Dermis blood vessel endothelial cell (primary cell): ENCODE measurements around the gene STK10. TPM values are rescaled to one million over a fixed set of nuclear protein-coding genes. Genes with fewer than 3 reads are reported as not detected.
A peak's percentile ranks its signal among the peaks of the same experiment; 100 is the strongest.
"Not testable (repeated sequence)": the region's sequence is repeated elsewhere in the genome, so short reads cannot be mapped to it uniquely, and the experiment has no call there.

Experiments
- DNase-seq: peaks from one replicate; pipeline ENCODE4 v3.0.0; 2010
- total RNA-seq: library from RNA; depleted of rRNA; stranded (reverse); fragments of >200 nt; gene quantifications from 2 replicates; pipeline ENCODE4 v1.2.3, GENCODE V29; 2014

Gene STK10
- total RNA-seq, 1 donor from 2014 or later = 61.8 TPM

DNA sequence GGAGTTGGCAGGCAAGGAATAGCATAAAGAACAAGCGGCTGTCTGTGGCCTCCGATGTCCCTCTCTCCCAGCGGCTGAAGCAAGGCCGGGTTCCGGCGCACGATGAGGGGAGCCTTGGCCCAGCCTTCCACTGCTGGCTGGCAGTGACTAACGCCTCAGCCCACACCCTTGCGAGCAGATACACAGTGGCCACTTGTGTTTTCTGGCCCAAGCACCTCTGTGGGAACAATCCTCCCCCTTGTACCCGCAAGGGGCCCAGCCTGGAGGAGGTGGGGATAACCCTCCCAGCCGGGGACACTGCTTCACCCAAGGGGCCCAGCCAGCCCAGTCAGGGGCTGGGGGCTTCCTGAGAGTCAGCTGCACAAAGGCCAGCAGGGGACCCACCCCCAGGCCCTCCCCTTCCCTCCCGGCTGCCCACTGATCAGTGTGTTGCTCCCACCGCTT is 23.2 kb downstream of the STK10 start:
- DNase-seq = no peak

DNA sequence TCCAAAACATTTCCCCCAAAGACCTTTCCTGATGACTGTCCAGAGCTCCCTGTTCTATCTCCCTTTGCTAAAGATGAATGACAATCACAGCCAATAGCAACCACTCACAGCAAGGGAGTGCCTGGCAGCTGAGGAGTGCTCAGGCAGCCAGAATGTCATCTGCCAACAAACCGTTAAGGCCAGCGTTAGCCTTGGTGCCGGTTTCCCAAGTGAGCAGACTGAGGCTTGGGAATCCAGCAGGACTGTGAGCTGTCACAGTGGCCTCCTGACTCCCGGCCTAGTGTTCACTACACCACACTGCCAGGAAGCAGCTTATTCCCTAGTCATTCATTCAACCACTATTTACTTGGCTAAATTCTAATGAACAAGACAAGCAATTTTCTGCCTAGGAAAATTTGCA is 24.7 kb downstream of the STK10 start:
- no peak for DNase-seq

DNA sequence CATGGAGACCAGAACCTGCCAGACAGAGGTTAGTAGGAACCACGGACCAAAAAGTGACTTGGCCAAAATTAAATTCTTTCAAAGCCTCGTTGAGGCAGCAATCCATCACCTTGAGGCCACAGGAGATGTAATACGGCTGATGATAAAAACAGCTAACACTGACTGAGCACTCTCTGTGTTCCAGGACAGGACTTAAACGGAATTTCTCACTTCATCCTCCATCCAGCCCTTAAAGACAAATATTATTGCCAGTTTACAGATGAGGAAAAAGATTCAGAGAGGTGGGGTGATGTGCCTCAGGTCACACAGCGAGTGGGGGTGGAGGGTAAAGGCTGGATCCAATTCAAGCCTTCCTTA is 25.1 kb downstream of the STK10 start:
- no peak for DNase-seq

DNA sequence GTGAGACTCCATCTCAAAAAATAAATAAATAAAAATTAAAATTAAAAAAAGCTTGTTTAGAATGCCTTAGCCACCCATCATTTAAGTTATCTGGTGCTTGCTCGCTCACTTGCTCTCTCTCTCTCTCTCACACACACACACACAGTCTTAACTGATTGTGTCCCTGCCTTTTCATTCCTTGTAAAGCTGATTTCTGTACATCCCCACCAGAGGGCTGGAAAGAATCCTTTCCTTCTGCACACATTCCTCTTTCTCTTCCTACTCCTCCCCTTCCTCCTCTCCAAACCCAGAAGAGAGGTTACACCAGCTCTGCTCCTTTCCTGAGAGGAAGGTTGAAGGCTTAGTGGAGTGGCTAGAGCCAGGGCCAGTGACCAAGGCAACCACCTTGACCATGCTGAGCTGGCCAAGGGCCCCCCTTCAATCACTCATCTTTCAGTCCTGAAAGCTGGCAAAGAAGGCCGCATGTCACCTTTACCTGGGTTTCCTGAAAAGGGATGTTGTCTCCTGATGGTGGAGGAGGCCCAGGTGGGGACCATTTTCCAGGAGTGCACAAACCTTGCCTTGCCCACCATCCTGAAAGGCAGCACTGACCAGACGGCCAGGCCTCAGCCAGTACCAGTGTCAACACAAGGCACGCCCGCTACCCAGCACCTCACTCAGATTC is 25.6 kb downstream of the STK10 start:
- DNase-seq = peak; percentile 21

DNA sequence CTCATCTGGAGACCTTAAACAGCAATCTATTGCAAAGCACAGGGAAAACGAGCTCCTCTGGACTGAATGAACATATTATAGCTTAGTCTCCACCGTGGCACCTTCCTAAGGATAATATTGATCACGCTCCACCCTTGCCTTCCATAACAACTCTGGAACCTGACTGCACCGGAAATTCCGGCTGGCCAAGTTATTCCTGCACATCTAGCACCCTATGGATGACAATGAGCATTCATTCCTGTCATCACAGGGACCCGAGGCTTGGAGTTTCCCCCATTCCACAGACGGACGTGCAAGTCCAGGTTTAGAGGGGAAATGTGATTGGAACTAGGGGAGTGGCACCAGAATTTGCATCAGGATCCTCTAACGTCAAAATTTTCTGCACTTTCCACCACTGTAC is 27.5 kb downstream of the STK10 start:
- DNase-seq = no peak

DNA sequence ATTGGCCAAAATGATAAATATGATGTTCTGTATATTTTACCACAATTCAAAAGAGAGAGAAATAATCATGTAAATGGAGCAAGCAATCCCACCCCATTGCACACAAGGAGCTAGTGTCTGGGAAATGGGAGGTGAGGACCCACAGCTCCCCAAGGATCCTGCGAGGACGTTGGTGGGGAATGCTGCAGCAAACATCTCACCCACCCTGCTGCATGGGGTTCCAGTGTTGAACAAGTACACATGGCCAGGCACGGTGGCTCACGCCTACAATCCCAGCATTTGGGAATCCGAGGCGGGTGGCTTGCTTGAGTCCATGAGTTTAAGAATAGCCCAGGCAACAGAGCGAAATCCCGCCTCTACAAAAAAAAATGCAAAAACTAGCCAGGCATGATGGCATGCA is 29.0 kb downstream of the STK10 start:
- no peak for DNase-seq

DNA sequence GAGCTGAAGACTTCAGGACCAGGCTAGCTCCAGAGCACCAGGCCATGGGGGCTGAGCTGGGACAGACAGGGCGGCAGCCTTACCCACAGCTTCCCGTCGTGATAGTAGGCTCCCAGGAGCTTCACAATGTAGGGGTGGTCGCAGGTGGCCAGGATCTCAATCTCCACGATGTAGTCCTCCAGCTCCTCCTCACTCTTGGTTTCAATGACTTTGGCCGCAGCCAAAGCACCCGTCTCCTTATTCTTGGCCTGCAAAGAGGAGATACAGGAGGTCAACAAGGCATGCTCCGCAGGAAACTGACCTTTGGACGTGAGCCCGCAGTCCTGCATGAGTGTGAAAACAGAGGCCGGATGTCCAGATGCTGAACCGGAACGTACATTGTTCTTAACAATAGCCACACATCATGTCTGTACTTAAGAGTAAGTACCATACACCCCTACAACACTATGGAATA is 31.5 kb downstream of the STK10 start:
- peak; percentile 98 for DNase-seq

DNA sequence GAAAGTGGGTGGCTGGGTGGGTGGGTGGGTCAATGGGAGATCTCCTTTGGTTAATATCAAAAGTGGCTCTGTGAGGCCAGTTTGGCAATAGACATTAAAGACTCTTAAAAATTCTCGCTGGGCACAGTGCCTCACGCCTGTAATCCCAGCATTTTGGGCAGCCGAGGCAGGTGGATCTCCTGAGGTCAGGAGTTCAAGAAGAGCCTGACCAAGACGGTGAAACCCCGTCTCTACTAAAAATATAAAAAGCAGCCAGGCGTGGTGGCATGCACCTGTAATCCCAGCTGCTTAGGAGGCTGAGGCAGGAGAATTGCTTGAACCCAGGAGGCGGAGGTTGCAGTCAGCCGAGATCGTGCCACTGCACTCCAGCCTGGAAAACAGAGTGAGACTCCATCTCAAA is 32.9 kb downstream of the STK10 start:
- DNase-seq = not testable (repeated sequence)

DNA sequence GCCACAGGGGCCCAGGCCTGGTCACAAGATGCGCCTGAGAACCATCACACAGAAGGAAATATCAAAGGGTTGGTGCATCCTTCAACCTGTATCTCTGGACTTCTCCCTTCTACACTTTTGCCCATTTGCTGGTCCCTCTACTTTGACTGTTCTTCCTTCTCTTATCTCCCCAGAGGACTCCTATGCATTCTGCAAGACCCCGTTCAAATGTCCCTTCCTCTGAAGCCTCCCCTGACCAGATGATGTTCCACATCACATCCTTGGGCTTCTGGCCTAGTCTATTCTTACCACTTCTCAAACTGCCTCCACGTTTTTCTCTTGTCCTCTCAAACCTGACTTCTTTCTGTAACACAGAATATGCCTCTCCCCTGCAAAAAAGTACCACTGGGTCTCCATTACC is 34.3 kb downstream of the STK10 start:
- DNase-seq = no peak

DNA sequence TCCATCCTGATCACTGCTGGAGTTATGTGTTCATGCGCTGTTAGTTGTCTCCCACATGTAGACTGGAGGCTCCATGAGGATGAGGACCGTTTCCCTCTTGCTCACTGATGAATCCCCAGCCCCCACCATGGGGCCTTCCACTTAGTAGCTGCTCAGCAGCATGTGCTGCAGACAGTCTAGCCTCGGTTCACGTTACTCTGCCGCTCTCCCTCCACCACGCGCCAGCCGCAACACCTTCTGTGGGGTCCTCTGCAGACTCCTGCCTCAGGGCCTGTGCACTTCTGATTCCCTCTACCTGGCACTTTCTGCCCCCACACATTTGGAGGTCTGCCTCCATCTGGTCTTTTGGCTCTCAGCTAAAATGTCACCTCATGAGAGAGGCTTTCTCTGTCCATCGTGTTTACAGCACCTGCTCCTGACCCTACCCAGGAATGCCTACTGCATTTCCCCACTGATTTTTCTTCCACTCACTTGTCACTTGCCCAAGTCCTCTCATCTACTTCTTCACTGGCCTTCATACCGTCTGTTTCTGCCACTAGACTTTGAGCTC is 36.3 kb downstream of the STK10 start:
- DNase-seq = no peak

DNA sequence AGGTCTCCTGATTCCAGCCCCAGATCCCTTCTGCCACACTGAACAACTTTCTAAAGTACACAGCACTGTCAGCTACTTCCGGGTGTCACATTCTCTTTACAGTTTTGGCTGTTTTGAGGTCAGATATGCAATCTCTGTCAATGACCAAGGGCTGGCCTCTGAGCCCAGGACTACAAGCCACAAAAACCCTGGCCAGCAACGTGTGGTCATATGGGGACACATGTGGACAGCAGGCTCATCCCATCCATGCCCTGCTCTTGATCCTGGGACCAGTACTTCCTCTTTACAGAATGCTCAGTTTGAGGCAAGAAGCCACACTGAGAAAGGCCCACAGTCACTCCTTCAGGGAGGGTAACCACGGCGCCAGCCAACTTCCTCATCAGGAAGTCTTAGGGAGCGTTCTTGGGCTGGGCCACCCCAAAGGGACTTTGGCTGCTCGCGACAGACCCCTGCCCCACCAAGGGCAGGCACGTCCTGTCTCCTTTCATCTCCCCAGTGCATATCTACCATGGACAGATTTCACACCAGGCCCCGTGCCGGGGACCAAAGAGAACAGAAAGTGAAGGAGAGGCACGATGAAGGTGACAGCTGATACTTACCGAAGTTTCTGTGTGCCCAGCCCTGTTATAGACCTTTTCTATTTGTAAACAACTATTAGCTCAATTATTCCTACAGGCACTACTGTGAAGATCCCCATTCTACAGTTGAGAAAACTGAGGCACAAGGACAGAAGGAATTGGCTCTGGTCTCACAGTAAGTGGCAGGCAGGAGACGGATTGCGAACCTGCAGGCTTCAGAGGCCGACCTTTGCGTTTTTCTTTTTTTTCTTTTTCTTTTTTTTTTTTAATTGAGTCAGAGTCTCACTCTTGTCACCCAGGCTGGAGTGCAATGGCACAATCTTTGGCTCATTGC is 37.3 kb downstream of the STK10 start:
- DNase-seq = no peak

DNA sequence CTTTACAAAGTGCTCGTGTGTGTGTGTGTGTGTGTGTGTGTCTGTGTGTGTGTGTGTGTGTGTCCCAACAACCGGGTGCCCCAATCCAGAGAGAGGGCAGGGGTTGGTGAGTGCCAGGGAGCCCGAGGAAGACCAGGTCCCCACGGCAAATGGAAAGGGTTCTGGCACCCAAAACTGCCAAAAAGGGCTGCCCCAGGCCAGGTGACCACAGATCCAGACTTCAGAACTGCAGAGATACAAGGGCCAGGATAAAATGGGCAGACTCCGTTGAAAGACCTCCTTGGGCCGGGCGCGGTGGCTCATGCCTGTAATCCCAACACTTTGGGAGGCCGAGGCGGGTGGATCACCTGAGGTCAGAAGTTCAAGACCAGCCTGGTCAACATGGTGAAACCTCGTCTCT is 38.5 kb downstream of the STK10 start:
- DNase-seq = not testable (repeated sequence)

DNA sequence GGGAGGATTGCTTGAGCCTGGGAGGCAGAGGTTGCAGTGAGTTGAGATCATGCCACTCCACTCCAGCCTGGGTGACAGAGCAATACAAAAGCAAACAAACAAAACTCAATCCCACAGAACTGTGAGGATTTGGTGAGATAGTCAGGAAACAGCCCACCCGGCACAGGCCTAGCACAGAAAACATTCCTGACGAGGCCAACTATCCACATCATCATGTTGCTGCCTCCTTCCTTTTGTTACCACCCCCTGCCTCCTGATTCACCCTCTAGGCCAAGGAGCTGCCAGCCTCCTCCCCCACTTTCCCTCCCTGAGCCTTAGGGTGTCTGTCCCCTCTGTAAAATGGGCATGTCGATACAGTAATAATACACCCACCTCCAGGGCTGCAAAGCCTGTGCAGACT is 39.0 kb downstream of the STK10 start:
- peak; percentile 44 for DNase-seq

DNA sequence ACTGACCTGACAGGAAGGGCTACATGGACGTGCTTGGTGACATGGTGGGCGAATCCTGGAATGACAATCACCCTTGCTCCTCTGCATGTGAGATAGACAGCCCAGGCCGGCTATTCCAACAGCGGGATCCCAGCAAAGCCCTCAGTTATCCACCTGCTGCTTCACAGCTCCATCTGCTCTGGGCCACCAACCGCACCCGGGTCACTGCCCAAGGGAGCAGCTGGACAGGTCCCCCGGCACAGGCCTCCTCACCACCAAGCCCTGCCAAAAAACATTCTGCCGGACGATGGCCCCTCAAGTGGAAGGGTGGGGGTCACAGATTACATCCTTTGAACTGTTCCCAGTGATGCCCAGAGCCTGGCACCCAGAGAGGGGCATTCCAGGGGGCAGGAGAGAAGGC is 39.6 kb downstream of the STK10 start:
- DNase-seq = no peak

DNA sequence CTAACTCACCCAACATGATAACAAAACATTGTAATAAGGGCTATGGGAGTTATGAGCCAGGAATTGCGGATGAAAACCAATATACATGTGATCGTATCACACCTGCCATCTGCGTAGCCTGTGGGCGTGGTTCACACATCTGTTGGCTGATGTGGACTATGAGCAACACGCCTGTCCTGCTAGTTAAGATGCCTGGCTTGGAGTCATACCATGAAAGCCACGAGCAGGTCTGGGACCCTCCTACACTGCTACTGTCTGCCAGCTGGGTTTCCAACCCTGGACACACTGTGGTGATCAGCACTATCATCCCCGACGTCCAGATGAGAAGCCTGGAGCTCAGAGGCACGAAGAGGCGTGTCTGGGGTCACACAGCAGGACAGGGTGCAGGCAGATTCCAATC is 40.2 kb downstream of the STK10 start:
- no peak for DNase-seq

DNA sequence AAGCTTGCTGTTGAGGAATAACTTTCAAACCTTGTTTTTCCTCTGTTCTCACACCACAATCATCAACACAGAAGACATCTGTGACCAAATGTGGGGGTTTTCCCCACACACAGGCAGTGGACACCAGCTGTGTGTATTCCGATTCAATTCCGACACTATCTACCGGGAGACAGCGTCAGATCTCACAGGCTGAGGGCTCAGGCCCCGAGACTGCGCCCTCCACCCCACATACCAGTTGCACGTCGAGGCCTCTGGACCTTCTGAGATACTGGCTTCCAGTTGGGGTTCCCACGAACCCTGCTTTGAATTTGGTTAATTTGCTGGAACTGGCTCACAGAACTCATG is 41.3 kb downstream of the STK10 start:
- DNase-seq = no peak

DNA sequence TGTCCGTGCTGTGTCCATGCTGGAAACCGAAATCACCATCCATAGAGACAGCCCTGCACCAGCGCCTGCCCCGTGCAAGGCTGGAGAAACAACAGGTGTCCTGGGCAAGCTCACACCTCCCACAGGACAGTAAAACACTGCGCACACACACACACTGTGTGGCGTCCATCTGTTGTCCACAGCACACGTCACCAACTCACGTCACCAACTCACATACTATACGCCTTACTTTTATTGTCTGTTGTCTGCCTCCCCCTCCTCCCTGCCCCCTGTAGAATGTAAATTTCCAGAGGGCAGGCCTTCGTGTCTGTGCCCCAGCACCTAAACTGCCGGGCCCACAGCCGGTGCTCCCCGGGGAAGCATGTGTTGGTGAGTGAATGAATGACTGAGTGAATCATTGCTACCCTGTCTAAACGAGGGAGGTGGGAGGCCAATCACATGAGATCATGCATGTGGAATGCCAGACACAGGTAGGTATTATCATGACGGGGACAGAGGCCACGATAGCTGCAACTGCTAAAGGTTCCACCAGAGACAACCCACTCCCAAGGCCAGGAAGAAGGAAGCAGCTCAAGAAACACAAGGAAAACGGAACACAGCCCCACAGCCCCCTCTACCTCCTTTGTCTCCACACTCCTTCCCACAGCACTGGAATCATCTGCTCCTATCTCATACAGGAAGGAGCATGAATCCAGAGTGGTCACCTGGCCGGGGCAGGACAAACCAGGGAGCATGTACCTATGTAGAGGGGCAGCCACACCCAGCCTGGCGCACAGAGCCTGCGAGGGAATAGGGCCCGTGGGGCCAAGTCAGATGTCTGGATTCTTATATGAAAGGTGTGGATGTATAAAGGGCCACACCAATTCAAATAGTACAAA is 41.9 kb downstream of the STK10 start:
- no peak for DNase-seq

DNA sequence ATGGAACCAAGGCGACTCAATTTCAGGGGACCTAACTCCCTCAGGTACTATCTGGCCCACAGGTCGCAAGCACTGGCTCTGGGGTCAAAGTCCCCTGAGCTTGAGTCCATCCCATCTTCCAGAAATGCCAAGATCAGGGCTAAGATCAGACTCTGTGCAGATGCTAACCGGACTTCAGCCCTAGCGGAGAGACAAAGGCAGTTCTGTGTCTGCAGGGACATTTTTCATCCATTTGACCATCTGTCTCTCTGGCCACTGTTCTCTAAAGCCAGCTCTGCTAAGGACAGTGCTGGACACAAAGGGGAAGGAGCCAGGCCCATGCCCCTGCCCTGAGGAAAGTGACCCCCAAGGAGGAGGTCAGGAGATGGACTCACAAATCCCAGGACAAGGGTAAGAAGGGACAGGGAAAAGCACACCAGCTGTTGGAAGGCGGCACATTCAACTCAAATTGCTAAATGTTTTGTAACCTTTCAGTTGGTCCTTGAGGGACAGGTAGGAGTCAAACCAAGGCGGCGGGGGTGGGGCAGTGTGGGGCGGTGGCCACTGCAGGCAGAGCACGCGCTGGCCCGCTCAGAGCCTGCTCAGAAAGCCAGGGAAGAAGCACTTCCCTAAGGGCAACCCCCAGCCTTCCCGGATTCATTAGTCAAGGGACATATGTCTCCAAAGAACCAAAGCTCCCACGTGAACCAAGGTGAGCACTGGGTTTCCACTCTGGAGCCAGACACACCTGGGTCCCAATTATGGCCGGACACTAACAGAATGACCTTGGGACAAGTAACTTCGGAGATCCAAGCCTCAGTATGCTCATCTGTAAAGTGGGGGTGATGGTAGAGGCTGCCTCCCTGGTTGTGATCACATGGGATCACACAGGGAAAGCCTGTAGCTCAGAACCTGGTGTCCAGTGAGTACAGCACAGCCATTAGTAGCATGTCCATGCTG is 42.8 kb downstream of the STK10 start:
- no peak for DNase-seq

DNA sequence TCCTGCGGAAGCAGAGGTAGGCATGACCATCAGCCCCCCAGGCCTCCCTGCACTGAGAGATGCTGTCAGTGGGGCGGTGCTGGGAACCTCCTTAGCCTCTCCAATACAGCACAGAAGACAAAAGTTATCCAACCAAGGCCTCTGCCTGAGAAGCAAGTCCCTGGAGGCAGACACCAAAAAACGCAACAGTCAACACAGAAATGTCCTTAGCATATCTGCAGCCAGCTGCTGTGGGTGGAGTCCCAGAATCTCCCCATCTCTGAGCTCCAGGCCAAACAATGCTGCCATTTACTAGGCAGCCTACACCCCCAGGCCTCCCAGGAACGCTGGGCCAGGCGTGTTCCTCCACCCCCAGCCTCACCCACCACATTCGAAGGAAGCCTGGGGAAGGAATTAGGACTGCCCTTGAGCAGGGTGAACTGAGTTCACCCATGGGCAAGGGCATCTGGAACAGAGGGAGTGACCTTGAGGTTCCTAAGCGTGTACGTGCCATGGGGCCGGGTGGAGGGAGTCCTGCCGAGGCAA is 43.7 kb downstream of the STK10 start:
- no peak for DNase-seq

DNA sequence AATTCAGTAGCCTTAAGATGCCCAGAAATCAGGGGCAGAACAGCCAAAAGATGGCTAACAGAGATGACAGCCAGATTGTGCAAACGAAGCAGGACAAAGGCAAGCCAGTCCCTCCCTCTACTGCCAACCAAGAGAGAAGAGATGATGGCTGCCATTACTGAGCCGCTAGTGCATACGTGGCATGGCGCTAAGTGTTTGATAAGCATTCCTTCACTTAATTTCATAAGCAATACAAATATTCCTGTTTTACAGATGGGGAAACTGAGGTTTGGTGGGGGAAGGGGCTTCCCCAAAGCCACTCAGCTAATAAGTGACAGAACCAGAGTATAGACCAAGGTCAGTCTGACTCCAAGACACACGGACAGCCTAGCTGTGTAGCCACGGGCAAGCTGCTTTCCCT is 44.1 kb downstream of the STK10 start:
- DNase-seq = no peak

DNA sequence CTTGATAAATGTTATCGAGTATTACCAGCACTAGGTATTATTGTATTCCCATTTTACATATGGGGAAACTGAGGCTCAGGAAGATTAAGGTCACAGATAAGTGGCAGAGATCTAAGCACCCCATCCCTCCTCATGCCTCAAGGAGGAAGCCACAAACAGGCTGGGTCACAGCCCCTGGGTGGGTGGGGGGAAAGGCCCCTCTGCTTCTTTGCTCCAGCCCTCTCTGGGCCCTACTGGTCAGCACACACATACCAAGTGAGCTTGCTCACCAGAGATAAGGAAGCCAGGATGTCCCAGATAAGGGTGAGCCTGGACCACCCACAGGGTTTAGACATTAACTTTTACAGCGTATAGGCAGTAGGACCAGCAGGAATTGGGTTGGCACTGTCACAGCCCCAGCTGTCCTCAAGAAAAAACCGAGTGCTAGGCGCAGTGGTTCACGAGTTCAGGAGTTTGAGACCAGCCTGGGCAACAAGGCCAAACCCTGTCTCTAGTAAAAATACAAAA is 45.3 kb downstream of the STK10 start:
- peak; percentile 21 for DNase-seq
